ENCODE results near the gene KMT2D.

KMT2D gene, protein sequence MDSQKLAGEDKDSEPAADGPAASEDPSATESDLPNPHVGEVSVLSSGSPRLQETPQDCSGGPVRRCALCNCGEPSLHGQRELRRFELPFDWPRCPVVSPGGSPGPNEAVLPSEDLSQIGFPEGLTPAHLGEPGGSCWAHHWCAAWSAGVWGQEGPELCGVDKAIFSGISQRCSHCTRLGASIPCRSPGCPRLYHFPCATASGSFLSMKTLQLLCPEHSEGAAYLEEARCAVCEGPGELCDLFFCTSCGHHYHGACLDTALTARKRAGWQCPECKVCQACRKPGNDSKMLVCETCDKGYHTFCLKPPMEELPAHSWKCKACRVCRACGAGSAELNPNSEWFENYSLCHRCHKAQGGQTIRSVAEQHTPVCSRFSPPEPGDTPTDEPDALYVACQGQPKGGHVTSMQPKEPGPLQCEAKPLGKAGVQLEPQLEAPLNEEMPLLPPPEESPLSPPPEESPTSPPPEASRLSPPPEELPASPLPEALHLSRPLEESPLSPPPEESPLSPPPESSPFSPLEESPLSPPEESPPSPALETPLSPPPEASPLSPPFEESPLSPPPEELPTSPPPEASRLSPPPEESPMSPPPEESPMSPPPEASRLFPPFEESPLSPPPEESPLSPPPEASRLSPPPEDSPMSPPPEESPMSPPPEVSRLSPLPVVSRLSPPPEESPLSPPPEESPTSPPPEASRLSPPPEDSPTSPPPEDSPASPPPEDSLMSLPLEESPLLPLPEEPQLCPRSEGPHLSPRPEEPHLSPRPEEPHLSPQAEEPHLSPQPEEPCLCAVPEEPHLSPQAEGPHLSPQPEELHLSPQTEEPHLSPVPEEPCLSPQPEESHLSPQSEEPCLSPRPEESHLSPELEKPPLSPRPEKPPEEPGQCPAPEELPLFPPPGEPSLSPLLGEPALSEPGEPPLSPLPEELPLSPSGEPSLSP (N-terminal part only)

DNA sequence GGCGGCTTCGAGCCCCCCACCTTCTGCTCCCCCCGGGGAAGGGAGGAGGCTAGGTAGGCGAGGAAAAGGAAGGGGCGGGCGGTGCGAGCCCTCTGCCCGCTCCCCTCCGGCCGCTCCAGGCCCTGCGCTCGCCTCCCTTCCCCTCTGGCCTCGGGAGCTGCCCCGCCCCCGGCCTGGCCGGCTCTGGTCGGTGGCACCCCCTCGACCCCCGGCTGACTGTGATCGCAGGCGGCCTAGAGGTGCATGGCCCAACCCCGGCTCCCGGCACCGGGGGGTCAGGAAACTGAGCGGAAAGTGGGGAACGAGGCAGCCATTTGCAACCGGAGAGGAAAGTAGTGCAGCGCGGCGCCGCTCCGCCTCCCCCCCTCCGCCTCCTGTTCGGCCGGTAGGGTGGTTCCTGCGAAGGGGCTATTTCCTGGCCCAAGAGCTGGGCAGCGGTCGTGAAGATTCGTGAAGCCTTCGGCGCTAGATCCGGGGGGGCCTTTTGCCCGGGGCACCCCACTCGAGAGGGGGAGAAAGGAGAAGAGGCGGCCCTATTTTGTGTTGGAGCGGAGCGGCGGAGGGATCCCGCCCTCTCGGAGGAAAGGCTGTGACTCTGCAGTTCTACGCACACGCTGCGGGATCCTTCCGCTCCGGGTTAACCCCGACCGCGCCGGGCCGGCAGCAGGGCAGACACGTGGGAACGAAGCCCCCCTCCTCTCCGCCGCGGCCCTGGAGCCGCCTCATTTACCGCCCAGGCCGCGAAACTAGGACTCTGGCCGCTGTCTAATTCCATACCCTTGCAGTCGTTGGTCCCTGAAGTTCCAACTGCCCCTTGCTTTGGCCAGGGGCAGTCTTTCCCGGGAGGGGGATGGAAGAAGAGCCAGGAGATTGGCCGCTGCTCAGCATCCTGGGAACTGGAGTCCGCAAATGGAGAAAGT, at the start of gene KMT2D:
Gene KMT2D (minus strand): TSS at position 558 of the 920 bp plus-strand sequence. CDS start 5,470 bp downstream, outside the sequence.
- DNase-seq (ENCODE audit: low read depth) = peak; percentile 84

GRCh38 chr12:49109641-49110463, 49.3 kb upstream of the KMT2D start:
- DNase-seq (ENCODE audit: low read depth) = no peak

GRCh38 chr12:49108958-49109404, 48.4 kb upstream of the KMT2D start:
- DNase-seq (ENCODE audit: low read depth) = no peak

DNA sequence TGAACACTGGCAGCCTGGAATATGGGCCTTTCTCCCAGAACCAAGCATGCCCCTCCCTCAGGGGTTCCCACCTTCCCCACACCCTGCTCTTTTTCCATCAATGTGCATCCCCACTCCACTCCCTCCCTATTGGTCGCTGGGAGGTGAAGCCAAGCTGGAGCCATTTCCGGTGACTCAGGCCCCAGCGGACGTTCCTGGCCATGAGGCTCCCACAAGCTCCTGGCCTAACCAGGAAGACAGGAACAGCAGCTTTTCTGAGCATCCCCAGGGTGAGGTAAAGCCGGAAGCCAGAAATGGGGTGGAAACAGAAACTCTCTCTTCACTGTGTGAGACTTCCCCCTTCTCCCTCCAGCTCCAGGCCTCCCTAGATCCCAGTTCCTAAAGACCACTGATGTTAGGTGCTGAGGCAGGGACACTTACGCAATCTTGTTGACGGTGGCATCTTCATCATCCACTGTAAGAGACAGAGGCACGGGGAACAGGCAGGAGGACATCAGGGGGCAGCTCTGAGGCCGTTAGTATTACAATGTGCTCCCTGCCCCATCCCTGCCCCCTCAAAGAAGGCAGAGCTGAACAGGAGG, 45.0 kb upstream of the KMT2D start:
- DNase-seq (ENCODE audit: low read depth) = no peak

GRCh38 chr12:49104822-49105221, 44.2 kb upstream of the KMT2D start:
- DNase-seq (ENCODE audit: low read depth) = no peak

DNA sequence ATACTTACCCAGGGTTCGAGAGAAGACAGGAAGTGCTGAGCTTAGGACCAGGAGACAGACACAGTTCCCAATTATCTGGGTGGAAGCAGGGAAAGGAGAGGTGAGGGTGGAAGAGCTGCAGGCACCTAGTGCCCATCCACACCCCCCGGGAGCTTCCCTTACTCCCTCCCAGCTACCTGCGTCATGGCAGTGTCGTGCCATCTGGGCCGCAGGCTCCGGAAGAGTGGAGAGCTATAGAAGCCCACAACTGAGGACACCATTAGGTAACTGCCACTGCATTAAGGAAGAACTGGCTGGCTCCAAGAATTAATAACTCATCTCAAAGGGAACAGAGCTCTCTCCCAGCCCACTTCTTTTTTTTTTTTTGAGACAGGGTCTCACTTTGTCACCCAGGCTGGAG, 39.8 kb upstream of the KMT2D start:
- DNase-seq (ENCODE audit: low read depth) = no peak

DNA sequence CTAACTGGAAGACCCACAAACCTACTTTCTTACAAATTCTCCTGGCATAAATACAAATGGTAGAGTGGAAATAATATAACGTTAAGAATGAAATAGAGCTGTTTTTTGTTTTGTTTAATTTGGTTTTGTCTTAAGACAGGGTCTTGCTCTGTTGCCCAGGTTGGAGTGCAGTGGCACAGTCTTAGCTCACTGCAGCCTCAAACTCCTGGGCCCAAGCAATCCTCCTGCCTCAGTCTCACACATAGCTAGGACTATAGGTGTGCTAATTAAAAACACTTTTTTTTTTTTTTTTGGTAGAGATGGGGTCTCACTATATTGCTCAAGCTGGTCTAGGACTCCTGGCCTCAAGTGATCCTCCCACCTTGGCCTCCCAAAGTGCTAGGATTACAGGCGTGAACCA, 38.1 kb upstream of the KMT2D start:
- DNase-seq (ENCODE audit: low read depth) = no peak

DNA sequence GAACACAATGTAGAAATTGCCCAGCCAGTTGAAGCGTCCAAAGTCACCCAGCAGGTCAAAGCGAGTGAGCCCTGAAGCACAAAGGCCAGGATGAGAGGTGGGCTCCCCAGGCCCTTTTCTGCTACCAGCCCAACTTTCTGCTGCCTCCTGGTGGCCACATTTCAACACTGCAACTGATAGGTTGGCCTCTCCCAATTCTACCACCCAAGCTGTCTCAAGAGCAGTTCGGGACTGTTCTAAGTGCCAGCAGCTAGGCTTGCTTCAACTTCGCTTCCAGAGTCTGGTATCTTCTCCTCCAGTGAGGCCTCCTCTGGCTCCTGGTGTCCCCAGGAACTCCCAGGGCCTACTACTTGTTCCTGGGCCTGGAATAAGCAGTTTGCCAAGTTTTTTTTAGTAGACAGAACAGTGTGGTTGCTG, 37.4 kb upstream of the KMT2D start:
- DNase-seq (ENCODE audit: low read depth) = peak; percentile 56

GRCh38 chr12:49097381-49097780, 36.8 kb upstream of the KMT2D start:
- DNase-seq (ENCODE audit: low read depth) = no peak

DNA sequence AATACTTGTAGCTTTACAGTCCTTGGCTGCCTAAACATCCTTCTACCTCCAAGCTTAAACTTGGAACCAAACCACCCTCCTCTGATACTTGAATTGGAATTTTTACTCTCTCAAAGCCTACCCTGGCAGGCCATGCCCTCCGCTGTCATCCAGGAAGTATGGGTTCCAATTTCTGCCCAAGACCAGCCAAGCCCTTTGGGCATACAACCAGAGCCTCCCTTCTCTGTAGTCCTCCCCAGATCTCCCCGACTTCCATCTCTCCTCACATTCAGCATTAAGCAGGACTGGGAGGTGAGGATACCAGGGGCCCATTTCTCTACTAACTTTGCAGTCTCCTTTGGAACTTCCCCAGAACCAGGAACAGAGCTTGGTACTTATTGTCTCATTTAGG, 34.4 kb upstream of the KMT2D start:
- DNase-seq (ENCODE audit: low read depth) = no peak

DNA sequence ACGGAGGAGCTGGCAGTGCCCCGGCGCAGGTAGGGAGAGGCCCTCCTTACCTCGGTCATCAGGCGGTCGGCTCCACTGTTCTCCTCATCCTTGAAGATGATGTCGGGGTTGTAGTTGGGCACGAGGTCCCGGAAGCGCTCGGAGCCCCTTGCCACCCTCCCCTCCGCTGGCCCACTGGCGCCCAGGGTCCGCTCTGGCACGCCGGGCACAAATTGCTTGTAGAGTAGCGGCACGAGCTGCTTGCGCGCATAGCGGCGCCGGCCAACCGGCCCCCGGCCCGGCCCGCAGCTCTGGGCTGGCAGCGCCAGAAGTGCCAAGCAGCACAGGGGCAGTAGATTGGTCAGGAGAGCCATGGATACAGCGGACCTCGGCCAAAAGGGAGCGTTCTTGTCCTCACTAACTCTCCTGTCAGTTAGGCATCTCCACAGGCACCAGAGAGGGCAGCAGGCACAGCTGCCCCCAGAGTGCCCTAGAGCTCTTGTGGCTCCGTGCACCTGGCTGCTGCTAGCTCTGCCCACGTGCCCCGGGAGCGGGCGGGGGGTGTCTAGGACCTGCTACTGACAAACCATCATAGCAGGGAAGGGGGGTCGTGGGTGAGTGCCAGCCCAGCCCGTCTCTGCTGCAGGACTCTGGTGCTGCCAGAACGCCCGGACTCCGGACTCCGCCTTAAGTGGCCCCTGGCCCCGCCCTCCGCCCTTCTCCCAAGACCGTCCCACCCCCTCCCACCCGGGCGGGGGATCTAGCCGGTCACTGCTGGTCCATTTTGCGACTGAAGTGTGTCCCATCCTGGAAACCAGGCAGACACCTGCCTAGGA, 33.8 kb upstream of the KMT2D start, which contains the start of gene DHH:
Gene DHH (minus strand): TSS at position 642 of the 815 bp plus-strand sequence. CDS start 289 bp downstream, at position 353.
- DNase-seq (ENCODE audit: low read depth) = no peak

GRCh38 chr12:49093792-49094159, 33.2 kb upstream of the KMT2D start:
- DNase-seq (ENCODE audit: low read depth) = no peak

GRCh38 chr12:49092816-49093406, 32.3 kb upstream of the KMT2D start:
- DNase-seq (ENCODE audit: low read depth) = no peak

DNA sequence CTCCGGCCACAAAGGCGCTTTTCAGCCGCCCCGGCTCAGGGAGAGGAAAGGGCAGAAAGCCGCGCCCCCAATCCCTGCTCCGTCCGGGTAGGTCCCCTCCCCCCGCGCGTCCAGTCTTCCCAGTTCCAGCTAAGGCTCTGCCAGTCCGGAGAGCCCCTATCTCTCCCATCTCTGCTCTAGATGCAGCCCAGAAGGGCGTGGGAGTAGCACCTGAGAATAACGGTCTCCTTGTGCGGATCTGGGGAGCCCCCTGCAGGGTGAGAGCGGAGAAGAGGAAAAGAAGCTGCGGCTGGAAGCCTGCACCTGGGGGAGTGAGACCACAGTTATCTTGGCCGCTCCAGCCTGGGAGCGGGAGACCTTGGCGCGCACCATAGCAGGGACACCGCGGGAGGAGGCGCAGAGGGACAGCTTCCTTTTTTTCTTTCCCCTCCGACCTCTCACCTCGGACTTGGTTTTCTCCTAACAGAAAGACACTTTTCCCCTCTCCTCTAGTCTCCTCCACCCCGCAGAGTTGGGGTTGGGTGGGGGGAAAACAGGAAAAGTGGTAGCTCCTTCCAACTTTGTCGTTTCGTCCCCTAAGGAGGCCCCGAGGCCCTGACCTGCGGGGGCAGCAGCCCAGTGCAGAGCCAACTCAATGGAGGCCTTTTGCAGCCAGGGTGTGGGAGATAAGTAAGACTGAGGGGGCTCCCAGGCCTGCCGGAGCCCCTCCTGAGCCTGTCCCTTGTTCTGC, 31.7 kb upstream of the KMT2D start:
- DNase-seq (ENCODE audit: low read depth) = peak; percentile 44

GRCh38 chr12:49091836-49092085, 31.2 kb upstream of the KMT2D start:
- no peak for DNase-seq (ENCODE audit: low read depth)

GRCh38 chr12:49091056-49091835, 30.7 kb upstream of the KMT2D start:
- DNase-seq (ENCODE audit: low read depth) = no peak

DNA sequence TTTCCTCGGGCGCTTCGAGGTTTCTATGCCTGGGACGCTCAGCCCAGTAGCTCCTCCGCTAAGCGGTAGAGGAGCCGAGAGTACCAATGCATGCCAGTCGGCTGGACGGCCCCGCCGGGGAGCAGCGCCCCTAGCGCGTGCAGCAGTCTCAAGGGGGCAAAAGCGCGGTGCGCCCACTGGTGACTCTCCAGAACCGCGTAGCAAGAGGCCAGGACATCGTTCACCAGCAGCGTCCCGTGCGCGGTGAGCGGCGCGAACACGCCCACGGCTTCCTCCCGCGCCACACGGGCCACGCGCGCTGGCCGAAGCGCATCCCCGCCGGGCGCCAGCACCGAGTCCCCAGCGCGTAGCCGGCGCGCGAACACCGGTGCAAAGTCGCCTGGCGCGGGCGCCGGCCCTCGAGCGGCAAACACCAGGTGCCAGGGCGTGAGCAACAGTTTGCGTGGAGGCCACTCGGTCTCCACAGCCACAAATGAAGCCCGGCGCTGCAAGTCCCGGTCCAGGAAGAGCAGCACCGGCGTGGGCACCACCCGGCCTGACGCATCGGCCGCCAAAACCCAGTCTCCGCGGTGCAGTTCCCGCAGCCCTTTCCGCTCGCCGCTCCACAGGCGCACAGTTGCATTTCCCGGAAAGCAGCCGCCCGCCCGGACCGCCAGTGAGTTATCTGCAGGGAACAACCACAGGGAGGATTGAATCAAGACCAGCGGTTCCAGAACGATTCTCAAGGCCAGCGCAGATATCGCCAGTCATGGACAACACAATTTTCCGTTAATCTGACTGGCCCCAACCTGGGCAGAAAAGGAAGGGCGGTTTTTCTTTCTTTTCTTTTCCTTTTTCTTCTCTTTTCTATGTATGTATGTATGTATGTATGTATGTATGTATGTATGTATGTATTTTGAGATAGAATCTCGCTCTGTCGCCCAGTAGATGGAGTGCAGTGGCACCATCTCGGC, 29.5 kb upstream of the KMT2D start:
- no peak for DNase-seq (ENCODE audit: low read depth)
